Measurements from ENCODE around the gene BLCAP. TPM values are rescaled to one million over a fixed set of nuclear protein-coding genes. Genes with fewer than 3 reads are reported as not detected.

BLCAP gene
- total RNA-seq, 6 experiments from 2014 or later = 32.7 to 75.5 (median 47.8) TPM

DNA sequence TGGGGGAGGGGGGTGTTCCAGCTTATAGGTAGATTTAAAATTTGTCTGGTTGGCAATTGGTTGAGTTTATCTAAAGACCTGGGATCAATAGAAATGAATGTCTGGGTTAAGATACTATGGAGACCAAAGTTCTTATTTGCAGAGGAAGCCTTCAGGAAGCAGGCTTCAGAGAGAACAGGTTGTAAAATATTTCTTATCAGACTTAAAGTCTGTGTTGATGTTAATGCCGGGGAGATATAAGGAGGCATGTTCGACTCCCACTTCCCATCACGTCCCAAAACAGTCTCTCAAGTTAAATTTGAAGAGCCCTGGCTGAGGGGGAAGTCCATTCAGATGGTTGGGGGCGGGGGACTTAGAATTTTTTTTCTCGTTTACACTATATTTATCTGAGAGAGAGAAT, 12.3 kb upstream of the BLCAP start:
- peak in 1 of 3 donors; percentile 2 for DNase-seq
- no peaks in the 10 kb centered on the region for H3K27me3 ChIP-seq
- no peak overlapping the region for H3K27ac ChIP-seq
- intact Hi-C loops (cut with DNase I) = no loop called here
- no peak overlapping the region for H3K4me3 ChIP-seq
- H3K4me1 ChIP-seq = no peaks in the 10 kb centered on the region
- 34% methylated on average over 5 of the region's 5 CpGs for WGBS (ENCODE audit: insufficient coverage, low coverage, low lambda C conversion rate, missing lambda C conversion rate)
- no peaks in the 10 kb centered on the region for H3K9me3 ChIP-seq
- no peaks in the 10 kb centered on the region for H3K36me3 ChIP-seq
- ATAC-seq = no peak
- TF ChIP-seq, protein P1, sequence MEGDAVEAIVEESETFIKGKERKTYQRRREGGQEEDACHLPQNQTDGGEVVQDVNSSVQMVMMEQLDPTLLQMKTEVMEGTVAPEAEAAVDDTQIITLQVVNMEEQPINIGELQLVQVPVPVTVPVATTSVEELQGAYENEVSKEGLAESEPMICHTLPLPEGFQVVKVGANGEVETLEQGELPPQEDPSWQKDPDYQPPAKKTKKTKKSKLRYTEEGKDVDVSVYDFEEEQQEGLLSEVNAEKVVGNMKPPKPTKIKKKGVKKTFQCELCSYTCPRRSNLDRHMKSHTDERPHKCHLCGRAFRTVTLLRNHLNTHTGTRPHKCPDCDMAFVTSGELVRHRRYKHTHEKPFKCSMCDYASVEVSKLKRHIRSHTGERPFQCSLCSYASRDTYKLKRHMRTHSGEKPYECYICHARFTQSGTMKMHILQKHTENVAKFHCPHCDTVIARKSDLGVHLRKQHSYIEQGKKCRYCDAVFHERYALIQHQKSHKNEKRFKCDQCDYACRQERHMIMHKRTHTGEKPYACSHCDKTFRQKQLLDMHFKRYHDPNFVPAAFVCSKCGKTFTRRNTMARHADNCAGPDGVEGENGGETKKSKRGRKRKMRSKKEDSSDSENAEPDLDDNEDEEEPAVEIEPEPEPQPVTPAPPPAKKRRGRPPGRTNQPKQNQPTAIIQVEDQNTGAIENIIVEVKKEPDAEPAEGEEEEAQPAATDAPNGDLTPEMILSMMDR (IDR thresholded peaks at IDR 0.05) = no peak
- no peak for TF ChIP-seq POLR2A (IDR thresholded peaks at IDR 0.05)

DNA sequence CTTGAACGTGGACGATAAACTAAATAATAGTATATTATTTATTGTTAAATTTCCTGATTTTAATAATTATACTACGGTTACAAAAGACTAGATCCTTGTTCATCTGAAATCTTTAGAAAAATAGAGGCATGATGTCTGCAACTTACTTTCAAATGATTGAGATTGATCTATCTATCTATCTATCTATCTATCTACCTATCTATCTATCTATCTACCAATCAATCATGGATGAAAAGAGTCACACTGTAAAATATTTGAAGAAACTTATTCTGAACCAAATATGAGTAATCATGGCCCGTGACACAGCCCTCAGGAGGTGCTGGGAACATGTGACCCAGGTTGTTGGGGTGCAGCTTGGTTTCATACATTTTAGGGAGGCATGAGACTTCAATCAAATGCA, 11.7 kb upstream of the BLCAP start:
- H3K4me3 ChIP-seq = no peak overlapping the region
- H3K4me1 ChIP-seq = no peaks in the 10 kb centered on the region
- no peaks in the 10 kb centered on the region for H3K36me3 ChIP-seq
- no peak for DNase-seq
- no peaks in the 10 kb centered on the region for H3K27me3 ChIP-seq
- intact Hi-C loops (cut with DNase I) = loop anchor here (5.0 to 10.0 kb wide), 2 partner anchors 272 to 345 kb away; no protein-coding TSS in a partner anchor
- no peak for ATAC-seq
- no peaks in the 10 kb centered on the region for H3K9me3 ChIP-seq
- no peak overlapping the region for H3K27ac ChIP-seq
- TF ChIP-seq, protein P1 (IDR thresholded peaks at IDR 0.05) = no peak
- TF ChIP-seq POLR2A (IDR thresholded peaks at IDR 0.05) = no peak
- WGBS (ENCODE audit: insufficient coverage, low coverage, low lambda C conversion rate, missing lambda C conversion rate) = 74% methylated on average over 4 of the region's 4 CpGs

DNA sequence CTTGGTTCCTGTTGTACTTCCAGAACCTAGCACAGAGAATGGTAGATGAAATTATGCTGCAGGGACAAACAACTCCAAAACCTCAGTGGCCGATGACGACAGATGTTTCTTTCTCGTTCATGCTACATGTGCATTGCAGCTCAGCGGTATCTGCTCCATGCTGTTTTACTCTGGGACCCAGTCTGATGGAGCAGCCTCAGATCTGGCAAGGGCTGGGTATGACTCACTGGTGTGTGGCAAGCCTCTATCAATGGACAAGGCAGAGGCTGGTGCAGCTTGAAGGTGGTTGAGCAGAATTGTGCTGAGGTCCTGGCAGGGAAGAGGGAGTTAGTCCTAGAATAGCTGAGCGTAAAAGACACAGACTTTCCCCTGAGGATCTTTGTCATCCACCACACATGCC, 10.3 kb upstream of the BLCAP start:
- Histone ChIP-seq H3K4me1 (no peaks in the 10 kb centered on the region), H3K27ac (no peak overlapping the region), H3K9me3 (no peaks in the 10 kb centered on the region), H3K27me3 (no peaks in the 10 kb centered on the region), H3K4me3 (no peak overlapping the region), H3K36me3 (no peaks in the 10 kb centered on the region)
- peak in 1 of 4 donors; percentile 36 for ATAC-seq
- TF ChIP-seq, protein P1 (IDR thresholded peaks at IDR 0.05) = no peak
- TF ChIP-seq POLR2A (IDR thresholded peaks at IDR 0.05) = no peak
- 92% methylated on average over 3 of the region's 5 CpGs for WGBS (ENCODE audit: insufficient coverage, low coverage, low lambda C conversion rate, missing lambda C conversion rate)
- intact Hi-C loops (cut with DNase I) = loop anchor here (5.0 to 10.0 kb wide), 2 partner anchors 271 to 343 kb away; no protein-coding TSS in a partner anchor
- peak in 1 of 3 donors; percentile 28 for DNase-seq

DNA sequence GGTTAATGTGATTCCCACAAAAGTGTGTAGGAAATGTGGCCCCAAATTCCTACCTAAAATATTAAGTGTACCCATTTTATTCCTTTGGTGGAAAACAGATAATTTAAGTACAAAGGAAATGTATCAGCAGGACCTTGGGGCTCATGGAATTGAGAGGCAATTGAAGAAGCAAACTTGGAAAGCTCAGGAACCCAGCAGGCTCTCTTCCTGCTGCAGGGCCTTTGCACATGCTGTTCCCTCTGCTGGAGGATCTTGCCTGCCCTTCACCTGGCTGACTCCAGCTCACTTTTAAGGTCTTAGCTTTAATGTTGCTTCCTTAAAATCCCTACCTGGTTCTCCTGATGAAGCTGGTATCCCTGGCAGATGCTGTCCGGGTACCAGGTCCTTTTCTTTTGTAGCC, 9.8 kb upstream of the BLCAP start:
- Histone ChIP-seq H3K9me3 (no peaks in the 10 kb centered on the region), H3K27me3 (no peaks in the 10 kb centered on the region), H3K4me3 (no peak overlapping the region), H3K4me1 (no peaks in the 10 kb centered on the region), H3K36me3 (no peaks in the 10 kb centered on the region), H3K27ac (no peak overlapping the region)
- WGBS (ENCODE audit: insufficient coverage, low coverage, low lambda C conversion rate, missing lambda C conversion rate) = 100% methylated on average over 1 of the region's 1 CpG
- ATAC-seq (no peak), DNase-seq (peak in 1 of 3 donors; percentile 4)
- TF ChIP-seq POLR2A (IDR thresholded peaks at IDR 0.05) = no peak
- TF ChIP-seq, protein P1 (IDR thresholded peaks at IDR 0.05) = no peak
- intact Hi-C loops (cut with DNase I) = loop anchor here (5.0 to 10.0 kb wide), 2 partner anchors 270 to 343 kb away; no protein-coding TSS in a partner anchor

Measured in right lobe of liver (tissue), 6 donors.